ENCODE results near the gene NAT16.
"Not testable (repeated sequence)": the region's sequence is repeated elsewhere in the genome, so short reads cannot be mapped to it uniquely, and the experiment has no call there.

Gene NAT16

GRCh38 chr7:101159696-101160674 lies 20.1 kb downstream of the NAT16 start:
- DNase-seq (ENCODE audit: low read depth, low spot score): no peak

DNA sequence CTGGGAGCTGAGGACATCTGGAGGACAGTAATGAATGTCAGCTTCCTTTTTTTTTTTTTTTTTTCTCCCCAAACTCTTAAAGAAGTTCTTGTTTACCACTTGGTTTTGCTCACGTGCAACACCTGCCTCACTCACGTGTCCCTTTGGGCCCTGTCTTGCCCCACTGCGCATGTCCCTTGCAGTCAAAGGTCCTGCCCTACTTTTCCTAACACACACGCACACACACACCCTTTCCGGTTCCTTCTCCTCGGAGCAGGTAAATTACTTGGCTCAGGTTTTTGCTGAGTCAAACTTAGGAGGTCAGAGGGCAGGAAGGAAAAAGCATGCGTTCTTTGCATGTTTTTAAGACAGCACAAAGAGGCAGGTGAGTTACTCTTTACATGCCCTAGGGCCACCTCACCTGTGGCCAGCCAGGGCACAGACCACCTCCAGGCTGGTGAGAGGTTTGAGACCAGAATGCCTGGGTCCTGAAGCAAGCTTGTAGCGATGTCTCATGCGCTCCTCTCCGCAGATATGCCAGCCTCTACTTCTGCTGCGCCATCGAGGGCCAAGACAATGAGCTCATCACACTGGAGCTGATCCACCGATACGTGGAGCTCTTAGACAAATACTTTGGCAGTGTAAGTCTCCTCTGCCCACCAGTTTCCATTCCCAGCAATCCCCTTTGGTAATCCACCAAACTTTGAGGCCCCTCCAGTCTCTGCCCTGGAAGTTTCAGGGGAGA lies 23.1 kb downstream of the NAT16 start:
- no peak for DNase-seq (ENCODE audit: low read depth, low spot score)

DNA sequence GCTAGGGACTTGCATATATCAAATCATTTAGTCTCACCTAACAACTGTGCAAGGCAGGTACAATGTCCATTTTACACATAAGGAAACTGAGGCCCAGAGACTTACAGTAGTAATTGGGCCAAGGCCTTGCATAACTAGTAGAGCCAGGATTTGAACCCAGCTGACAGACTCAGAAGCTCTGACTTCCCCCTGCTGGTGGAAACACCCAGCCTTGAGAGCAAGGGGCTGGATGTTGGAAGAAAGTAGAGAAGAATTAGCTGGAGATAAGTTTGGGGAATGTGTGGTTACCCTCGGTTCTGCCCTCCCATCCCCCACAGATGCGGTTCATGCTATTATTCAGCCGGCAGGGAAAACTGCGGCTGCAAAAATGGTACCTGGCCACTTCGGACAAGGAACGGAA lies 23.8 kb downstream of the NAT16 start:
- DNase-seq (ENCODE audit: low read depth, low spot score): no peak

- DNase-seq (ENCODE audit: low read depth, low spot score): no peak
These were observed 24.8 kb downstream of the NAT16 start for GRCh38 chr7:101155303-101155702.

GRCh38 chr7:101154693-101155102 lies 25.4 kb downstream of the NAT16 start:
- no peak for DNase-seq (ENCODE audit: low read depth, low spot score)

- peak; percentile 77 for DNase-seq (ENCODE audit: low read depth, low spot score)
These were observed 26.0 kb downstream of the NAT16 start, which contains the start of gene AP1S1 for GRCh38 chr7:101153969-101154692. AP1S1 (plus strand) TSS chr7:101154476; CDS start chr7:101154515, 39 bp downstream.

GRCh38 chr7:101151908-101152651 lies 28.0 kb downstream of the NAT16 start:
- no peak for DNase-seq (ENCODE audit: low read depth, low spot score)

- no peak for DNase-seq (ENCODE audit: low read depth, low spot score)
These were observed 39.2 kb downstream of the NAT16 start for GRCh38 chr7:101140746-101141382.

DNA sequence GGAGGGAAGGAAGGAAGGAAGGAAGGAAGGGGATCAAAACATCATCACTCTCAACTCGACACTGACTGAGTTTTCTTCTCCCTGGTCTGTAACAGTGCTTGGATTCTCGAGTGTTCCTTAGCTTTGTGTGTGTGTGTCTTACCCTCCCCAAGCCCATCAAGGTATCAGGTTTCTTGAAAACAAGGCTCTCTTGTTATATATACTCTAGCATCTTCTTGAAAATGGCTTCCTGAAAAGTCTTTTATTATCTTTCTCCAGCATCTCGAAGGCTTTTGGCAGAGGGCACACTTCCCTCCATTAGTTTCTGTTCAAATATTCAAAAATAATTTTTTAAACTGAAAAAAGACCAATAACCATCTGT lies 39.8 kb downstream of the NAT16 start:
- no peak for DNase-seq (ENCODE audit: low read depth, low spot score)

- peak; percentile 66 for DNase-seq (ENCODE audit: low read depth, low spot score)
These were observed 41.8 kb downstream of the NAT16 start for GRCh38 chr7:101138213-101138870.

DNA sequence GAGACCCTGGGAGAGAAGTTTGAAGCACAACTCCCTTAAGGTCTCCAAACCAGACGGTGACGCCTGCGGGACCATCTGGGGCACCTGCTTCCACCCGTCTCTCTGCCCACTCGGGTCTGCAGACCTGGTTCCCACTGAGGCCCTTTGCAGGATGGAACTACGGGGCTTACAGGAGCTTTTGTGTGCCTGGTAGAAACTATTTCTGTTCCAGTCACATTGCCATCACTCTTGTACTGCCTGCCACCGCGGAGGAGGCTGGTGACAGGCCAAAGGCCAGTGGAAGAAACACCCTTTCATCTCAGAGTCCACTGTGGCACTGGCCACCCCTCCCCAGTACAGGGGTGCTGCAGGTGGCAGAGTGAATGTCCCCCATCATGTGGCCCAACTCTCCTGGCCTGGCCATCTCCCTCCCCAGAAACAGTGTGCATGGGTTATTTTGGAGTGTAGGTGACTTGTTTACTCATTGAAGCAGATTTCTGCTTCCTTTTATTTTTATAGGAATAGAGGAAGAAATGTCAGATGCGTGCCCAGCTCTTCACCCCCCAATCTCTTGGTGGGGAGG lies 42.4 kb downstream of the NAT16 start:
- no peak for DNase-seq (ENCODE audit: low read depth, low spot score)

GRCh38 chr7:101134399-101134980 lies 45.6 kb downstream of the NAT16 start:
- DNase-seq (ENCODE audit: low read depth, low spot score): no peak

- DNase-seq (ENCODE audit: low read depth, low spot score): no peak
These were observed 46.3 kb downstream of the NAT16 start for GRCh38 chr7:101133621-101134398.

DNA sequence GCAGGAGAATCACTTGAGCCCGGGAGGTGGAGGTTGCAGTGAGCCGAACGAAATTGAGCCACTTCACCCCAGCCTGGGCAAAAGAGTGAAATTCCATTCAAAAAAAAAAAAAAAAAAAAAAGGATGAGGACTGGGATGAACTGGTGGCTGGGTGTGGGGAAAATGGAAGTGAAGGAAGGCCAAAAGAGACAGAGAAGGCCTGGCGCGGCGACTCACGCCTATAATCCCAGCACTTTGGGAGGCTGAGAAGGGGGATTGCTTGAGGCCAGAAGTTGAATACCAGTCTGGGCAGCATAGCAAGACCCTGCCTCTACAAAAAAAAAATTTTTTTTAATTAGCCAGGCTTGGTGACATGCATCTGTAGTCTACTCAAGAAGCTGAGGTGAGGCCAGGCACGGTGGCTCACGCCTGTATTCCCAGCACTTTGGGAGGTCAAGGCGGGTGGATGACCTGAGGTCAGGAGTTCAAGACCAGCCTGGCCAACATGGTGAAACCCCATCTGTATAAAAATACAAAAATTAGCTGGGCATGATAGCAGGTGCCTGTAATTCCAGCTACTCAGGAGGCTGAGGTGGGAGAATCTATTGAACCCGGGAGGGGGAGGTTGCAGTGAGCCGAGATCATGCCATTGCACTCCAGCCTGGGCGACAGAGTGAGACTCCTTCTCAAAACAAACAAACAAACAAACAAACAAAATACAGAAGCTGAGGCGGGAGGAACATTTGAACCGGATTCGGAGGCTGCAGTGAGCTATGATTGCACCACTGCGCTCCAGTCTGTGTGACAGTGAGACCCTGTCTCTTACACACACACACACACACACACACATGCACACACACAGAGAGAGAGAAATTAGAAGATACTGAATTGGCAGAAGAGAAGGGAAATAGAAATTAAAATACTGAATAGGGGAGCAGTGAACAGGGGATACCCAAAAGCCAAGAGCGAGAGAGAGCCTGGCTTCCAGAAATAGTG lies 47.2 kb downstream of the NAT16 start:
- DNase-seq (ENCODE audit: low read depth, low spot score): not testable (repeated sequence)

DNA sequence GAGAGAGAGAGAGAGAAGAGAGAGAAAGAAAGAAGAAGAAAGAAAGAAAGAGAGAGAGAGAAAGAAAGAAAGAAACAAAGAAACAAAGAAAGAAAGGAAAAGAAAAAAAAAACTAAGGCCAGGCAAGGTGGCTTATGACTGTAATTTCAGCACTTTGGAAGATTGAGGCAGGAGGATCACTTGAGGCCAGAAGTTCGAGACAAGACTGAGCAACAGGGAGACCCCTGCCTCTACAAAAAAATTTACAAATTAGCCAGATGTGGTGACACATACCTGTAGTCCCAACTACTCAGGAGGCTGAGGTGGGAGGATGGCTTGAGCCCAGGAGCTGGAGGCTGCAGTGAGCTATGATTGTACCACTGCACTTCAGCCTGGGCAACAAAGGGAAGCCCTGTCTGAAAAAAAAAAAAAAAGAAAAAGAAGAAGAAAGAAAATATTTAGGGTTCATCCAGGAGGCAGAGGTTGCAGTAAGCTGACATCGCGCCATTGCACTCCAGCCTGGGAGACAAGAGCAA lies 50.4 kb downstream of the NAT16 start:
- DNase-seq (ENCODE audit: low read depth, low spot score): no peak

GRCh38 chr7:101128040-101128834 lies 51.9 kb downstream of the NAT16 start:
- no peak for DNase-seq (ENCODE audit: low read depth, low spot score)

Data from activated CD4-positive, CD25-positive, alpha-beta regulatory T cell treated with anti-CD3 and anti-CD28 coated beads, Interleukin-2, amount 50 U/mL, for 16 hours (primary cell).